ENCODE data around the gene RRP36.

RRP36 gene

GRCh38 chr6:43007126-43007525 lies 14.3 kb upstream of the RRP36 start:
- no peak for DNase-seq (ENCODE audit: low read depth in 2 of 2)

- no peak for DNase-seq (ENCODE audit: low read depth in 2 of 2)
These were observed 12.3 kb upstream of the RRP36 start for GRCh38 chr6:43009124-43009523.

GRCh38 chr6:43011207-43011606 lies 10.2 kb upstream of the RRP36 start:
- no peak for DNase-seq (ENCODE audit: low read depth in 2 of 2)

- DNase-seq (ENCODE audit: low read depth in 2 of 2): no peak
These were observed 9.1 kb upstream of the RRP36 start for GRCh38 chr6:43012364-43012763.

GRCh38 chr6:43013097-43013842 lies 8.2 kb upstream of the RRP36 start:
- DNase-seq (ENCODE audit: low read depth in 2 of 2): no peak

GRCh38 chr6:43013843-43014433 lies 7.5 kb upstream of the RRP36 start, which contains the start of the genes KLHDC3 and MEA1:
Gene KLHDC3 (plus strand): TSS chr6:43014249. CDS start chr6:43017193, 2,944 bp downstream.
Gene MEA1 (minus strand): TSS chr6:43013946. CDS start chr6:43013813, 133 bp downstream.
- peak; percentile 93 to 95 for DNase-seq (ENCODE audit: low read depth in 2 of 2)

- no peak for DNase-seq (ENCODE audit: low read depth in 2 of 2)
These were observed 7.0 kb upstream of the RRP36 start for GRCh38 chr6:43014434-43014909.

GRCh38 chr6:43016176-43016942 lies 5.1 kb upstream of the RRP36 start:
- no peak for DNase-seq (ENCODE audit: low read depth in 2 of 2)

- no peak for DNase-seq (ENCODE audit: low read depth in 2 of 2)
These were observed 4.5 kb upstream of the RRP36 start for GRCh38 chr6:43016943-43017334.

GRCh38 chr6:43019152-43019551 lies 2.3 kb upstream of the RRP36 start:
- DNase-seq (ENCODE audit: low read depth in 2 of 2): no peak

GRCh38 chr6:43020052-43020705 lies 1.2 kb upstream of the RRP36 start:
- DNase-seq (ENCODE audit: low read depth in 2 of 2): no peak

- no peak for DNase-seq (ENCODE audit: low read depth in 2 of 2)
These were observed 576 bp upstream of the RRP36 start for GRCh38 chr6:43020847-43021246.

- DNase-seq (ENCODE audit: low read depth in 2 of 2): no peak
These were observed 3.0 kb downstream of the RRP36 start for GRCh38 chr6:43024436-43024835.

GRCh38 chr6:43026365-43026764 lies 4.9 kb downstream of the RRP36 start:
- no peak for DNase-seq (ENCODE audit: low read depth in 2 of 2)

GRCh38 chr6:43029120-43029519 lies 7.7 kb downstream of the RRP36 start:
- DNase-seq (ENCODE audit: low read depth in 2 of 2): no peak

- no peak for DNase-seq (ENCODE audit: low read depth in 2 of 2)
These were observed 10.9 kb downstream of the RRP36 start for GRCh38 chr6:43032326-43032725.

- no peak for DNase-seq (ENCODE audit: low read depth in 2 of 2)
These were observed 12.2 kb downstream of the RRP36 start for GRCh38 chr6:43033496-43034189.

- DNase-seq (ENCODE audit: low read depth in 2 of 2): no peak
These were observed 12.7 kb downstream of the RRP36 start for GRCh38 chr6:43034190-43034525.

GRCh38 chr6:43035495-43036194 lies 14.2 kb downstream of the RRP36 start:
- no peak for DNase-seq (ENCODE audit: low read depth in 2 of 2)

- DNase-seq (ENCODE audit: low read depth in 2 of 2): no peak
These were observed 15.3 kb downstream of the RRP36 start for GRCh38 chr6:43036712-43037111.

GRCh38 chr6:43037197-43037596 lies 15.8 kb downstream of the RRP36 start:
- DNase-seq (ENCODE audit: low read depth in 2 of 2): no peak
